HL-60/S4 treated with retinoic acid at 250 ng/mL for 4 days and 3 days (cell line): Measurements from ENCODE around the gene SEC11C.
"Not testable (repeated sequence)": the region's sequence is repeated elsewhere in the genome, so short reads cannot be mapped to it uniquely, and the experiment has no call there.

ENCODE experiments used
- in situ Hi-C: fragments of 300-500 bp; cut with MboI; formaldehyde crosslinking; loops from 2 replicates; pipeline ENCODE4 v1.7.0; 2022; ENCODE audit warnings: low sequenced_read_pairs

The SEC11C gene

GRCh38 chr18:59139615-59140301, at the start of gene SEC11C:
Gene SEC11C, plus strand, starts transcription at chr18:59139884. Its CDS starts 65 bp downstream, at chr18:59139949.
- in situ Hi-C loops = no loop called here

DNA sequence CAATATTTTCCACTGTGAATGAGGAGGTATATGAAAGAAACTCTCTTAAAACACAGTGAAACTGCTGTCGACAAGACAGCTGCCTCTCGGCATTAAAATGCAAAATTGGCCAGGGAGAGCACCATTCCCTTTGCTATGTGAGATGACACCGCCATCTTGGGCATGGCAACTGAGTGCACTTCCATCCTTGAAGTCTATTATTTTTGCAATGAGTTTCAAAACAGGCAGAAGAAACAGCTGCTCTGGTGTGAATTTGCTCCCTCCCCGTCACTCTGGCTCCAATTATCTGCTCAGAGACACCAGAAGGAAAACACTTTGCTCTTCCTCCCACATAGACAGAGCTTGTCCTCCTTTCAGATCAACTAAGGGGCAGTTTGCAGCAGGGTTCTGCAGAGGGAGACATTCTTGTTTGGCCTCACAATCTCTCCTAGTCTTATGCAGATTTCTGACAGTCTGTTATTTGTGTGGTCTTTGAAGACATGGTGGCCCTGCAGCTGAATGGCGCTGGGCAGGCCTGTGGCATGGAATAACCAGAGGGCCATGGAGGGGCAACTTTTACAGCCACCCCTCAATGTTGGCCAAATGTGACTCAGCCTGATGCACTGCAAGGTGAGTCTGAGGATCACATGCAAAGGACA, 48.6 kb upstream of the SEC11C start:
- in situ Hi-C loops = no loop called here

- in situ Hi-C loops = no loop called here
Observed at GRCh38 chr18:59093668-59094067, 46.0 kb upstream of the SEC11C start.

DNA sequence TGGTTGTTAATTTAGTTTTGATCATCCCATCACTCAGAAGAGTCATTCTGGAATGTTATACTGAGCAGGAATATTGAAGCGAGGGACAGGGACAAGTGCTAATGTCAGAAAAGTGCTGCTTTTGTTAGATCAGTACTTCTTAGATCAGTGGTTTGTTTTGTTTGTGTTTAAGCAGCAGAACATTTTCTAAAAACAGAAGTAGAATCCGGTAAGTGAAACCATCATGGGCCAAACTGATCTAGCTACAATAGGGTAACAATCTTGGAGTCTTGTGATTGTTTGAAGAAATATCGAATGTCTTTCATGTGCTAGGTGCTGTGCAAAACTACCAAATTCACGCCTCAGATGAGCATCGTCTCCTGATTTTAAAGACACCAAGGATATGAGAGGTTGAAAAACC, 45.1 kb upstream of the SEC11C start:
- in situ Hi-C loops = no loop called here

DNA sequence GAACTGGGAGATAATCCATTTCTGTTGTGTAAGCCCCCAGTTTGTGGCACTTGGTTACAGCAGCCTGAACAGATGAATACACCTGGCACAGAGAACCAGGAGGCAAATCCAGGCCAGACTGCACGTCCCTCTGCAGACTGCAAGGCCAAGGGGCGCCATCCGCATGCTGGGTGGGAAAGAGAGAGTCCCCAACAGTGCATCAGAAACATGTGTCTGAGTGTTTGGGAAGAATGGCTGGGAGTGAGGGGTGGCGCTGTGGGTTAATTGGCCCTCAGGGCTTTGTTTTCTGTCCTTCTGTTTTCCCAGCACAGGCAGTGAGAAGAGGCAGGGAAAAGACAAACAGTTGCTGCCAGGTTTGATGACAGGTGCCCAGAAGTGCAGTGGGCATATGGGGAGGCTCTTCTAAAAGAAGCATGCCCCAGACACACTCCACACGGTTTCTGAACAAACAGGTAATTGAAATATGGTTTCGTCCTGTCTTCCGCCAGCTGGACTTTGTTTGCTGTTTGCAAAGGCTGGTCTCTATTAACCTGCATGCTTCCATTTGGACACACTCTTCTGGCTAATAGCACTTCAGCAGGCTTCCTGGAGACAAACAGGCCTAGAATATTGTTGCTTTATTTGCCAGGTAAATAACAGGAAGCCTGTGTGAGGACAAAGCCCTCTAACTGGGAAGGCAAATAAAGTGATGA, 43.4 kb upstream of the SEC11C start:
- in situ Hi-C loops = no loop called here

- in situ Hi-C loops = no loop called here
Observed at GRCh38 chr18:59101830-59102414, 37.8 kb upstream of the SEC11C start.

GRCh38 chr18:59109375-59109774, 30.3 kb upstream of the SEC11C start:
- in situ Hi-C loops = no loop called here

DNA sequence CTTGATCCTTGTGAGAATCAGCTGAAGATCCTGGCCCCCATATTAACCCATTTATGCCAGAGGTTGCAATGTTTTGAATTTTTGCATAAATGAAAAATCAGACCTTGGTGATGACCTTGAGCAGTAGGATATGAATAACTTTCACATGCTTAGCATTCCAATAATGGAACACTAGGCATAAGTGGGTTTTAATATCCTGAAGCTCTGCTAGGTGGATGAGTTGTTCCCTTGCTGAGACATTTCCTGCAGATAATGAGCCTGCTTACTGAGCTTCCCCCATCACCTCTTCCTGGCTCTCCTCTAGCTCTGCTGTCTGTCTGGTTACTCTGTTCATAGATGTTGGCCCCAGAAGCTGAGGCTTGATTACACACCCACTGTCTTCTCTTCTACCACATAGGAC, 25.5 kb upstream of the SEC11C start:
- in situ Hi-C loops = no loop called here

DNA sequence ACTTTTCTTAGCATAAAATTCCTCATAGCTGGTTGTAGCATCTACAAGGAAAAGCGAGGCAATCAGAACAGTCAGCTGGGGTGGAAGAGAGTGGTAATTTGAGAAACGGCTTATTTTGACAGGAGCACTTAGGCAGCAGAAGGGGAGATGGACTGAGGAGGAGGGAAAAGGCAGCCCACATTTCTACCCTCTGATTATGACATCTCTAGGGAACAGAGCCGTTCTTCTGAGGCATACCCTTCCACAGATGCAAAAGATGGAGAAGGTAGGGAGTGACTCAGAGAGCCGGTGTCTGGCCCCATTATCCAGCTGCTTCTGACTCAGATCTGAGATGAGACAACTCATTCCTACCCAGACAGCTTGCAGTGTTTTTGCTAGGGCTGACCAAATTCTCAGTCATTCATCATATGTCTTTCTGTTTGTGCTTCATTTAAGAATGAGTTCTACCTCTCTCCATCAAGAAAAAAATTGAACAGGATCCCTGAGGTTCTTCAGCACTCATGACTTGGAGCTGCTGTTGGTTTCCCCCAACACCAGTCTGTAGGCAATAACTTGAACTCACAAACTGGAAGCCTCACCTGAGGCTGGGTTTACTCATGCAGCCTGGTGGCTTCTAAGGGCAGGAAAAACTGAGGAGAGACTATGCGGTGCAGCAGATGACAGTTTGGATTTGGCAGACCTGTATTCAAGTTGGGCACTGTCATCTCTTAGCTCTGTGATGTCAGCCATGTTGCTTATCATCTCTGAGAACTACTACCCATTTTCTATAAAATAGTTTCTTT, 15.9 kb upstream of the SEC11C start:
- in situ Hi-C loops = no loop called here

GRCh38 chr18:59124370-59124704, 15.3 kb upstream of the SEC11C start:
- in situ Hi-C loops = no loop called here

- in situ Hi-C loops = no loop called here
Observed at GRCh38 chr18:59127047-59127446, 12.6 kb upstream of the SEC11C start.

- in situ Hi-C loops = no loop called here
Observed at GRCh38 chr18:59129951-59130703, 9.6 kb upstream of the SEC11C start.

DNA sequence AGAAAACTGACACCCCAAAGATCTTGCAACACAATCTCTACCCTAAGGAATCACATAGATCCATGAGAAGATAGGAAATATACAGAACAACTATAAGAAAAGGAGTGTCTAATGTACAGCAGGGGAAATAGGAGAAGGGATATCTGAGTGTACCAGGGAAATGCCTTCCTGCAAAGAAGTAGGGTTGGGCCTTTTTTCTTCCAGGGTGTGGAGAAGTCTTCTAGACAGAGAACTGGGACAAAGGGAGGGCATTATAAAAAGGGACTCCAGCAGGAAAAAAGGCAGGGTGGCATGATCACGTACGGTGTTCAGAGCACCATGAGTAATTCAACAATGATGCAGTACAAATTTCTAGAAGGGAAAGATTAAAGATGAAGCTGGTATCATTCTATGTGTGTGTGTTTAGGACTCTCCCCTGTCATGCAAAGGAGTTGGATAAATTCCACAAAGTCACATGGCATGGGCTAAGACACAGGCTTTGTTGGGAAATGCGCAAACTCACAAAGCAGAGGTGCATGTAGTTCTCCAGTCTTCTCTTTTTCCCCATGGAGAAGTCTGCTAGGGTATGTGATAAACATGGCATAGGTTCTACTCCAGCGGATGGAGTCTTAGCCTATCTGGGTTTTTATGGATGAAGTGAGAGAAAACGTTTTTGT, 6.7 kb upstream of the SEC11C start:
- in situ Hi-C loops = no loop called here

DNA sequence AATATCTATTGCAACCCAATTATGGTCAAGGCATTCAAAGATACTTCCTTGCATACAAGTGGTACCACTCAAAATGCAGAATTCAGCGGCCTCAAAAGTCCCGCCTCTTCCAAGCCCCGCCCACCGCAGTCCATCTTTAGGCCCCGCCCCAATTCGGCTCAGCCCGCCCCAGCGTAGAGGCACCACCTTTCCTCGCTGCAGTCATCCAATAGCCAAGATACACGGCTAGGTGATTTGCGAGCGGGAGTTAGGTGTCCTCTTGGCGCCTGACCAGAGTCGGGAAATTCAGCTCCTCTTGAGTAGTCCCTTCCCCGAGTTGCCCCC, 431 bp upstream of the SEC11C start:
- in situ Hi-C loops = no loop called here

GRCh38 chr18:59140302-59140885, 710 bp downstream of the SEC11C start:
- in situ Hi-C loops = no loop called here

GRCh38 chr18:59141294-59142068, 1.8 kb downstream of the SEC11C start:
- in situ Hi-C loops = no loop called here

GRCh38 chr18:59142274-59142673, 2.6 kb downstream of the SEC11C start:
- in situ Hi-C loops = no loop called here

DNA sequence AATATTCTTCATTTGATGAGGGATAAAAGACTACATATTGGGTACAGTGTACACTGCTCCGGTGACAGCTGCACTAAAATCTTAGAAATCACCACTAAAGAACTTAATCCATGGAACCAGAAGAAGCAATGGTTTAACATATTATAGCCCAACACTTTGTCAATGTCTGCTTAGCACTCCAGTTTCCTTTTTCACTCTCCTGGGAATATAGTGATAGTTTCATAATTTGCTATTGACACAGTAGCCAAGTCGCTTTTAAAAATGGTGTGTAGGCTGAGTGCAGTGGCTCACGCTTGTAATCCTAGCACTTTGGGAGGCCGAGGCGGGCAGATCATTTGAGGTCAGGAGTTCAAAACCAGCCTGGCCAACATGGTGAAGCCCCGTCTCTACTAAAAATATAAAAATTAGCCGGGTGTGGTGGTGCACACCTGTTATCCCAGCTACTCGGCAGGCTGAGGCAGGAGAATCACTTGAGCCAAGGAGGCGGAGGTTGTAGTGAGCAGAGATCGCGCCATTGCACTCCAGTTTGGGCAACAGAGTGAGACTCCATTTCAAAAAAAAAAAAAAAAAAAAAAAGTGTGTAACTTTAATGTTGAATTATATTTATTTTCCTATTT, 3.2 kb downstream of the SEC11C start:
- in situ Hi-C loops = not testable (repeated sequence)
